Vagina (tissue), 2 donors: Measurements from ENCODE around the gene LCLAT1. TPM values are rescaled to one million over a fixed set of nuclear protein-coding genes. Genes with fewer than 3 reads are reported as not detected.

Experiments
- DNase-seq, 2 donors: peaks; one replicate each; pipeline ENCODE4 v3.0.0-alpha.2; 2017; ENCODE audit errors: extremely low spot score in 2 of 2
- H3K27ac ChIP-seq: fragments of 200-600 bp; sonication (generic); one replicate; pipeline ENCODE4 v1.5.1; 2019
- H3K27me3 ChIP-seq: fragments of 200-600 bp; sonication (generic); one replicate; pipeline ENCODE4 v1.5.1; 2019
- H3K36me3 ChIP-seq, 2 donors: fragments of 200-600 bp; sonication (generic); one replicate each; pipeline ENCODE4 v1.5.1; 2017 to 2019
- H3K4me1 ChIP-seq: fragments of 200-600 bp; sonication (generic); one replicate; pipeline ENCODE4 v1.5.1; 2019
- H3K4me3 ChIP-seq, 2 donors: fragments of 200-600 bp; sonication (generic); 1 replicate in 1 of 2; 2 replicates in 1 of 2; pipeline ENCODE4 v1.5.1; 2016 to 2019
- H3K9me3 ChIP-seq: fragments of 200-600 bp; sonication (generic); one replicate; pipeline ENCODE4 v1.5.1; 2019
- CTCF ChIP-seq, 3 experiments: fragments of 450-650 bp in 2 of 3; fragments of 200-600 bp in 1 of 3; sonication (generic) in 1 of 3; IDR thresholded peaks; one replicate each; pipeline ENCODE4 v1.5.1; 2017 to 2019; ENCODE audit warnings: antibody characterized with exemption in 3 of 3, mild to moderate bottlenecking in 2 of 3, moderate library complexity in 2 of 3
- POLR2A ChIP-seq, 2 donors: fragments of 450-650 bp; IDR thresholded peaks; one replicate each; pipeline ENCODE4 v1.6.1; 2017; ENCODE audit warnings: antibody characterized with exemption in 2 of 2, mild to moderate bottlenecking in 2 of 2, moderate library complexity in 2 of 2
- POLR2AphosphoS5 ChIP-seq, 2 donors: sonication (generic); formaldehyde crosslinking; IDR thresholded peaks; one replicate each; pipeline ENCODE4 v1.9.0; 2017; ENCODE audit warnings: antibody characterized with exemption in 2 of 2, mild to moderate bottlenecking in 2 of 2, low read depth in 1 of 2; ENCODE audit not compliant: insufficient read depth in 1 of 2
- intact Hi-C: fragments of 100-400 bp; cut with DNase I; formaldehyde crosslinking; loops from one replicate; pipeline ENCODE4 v1.15.1; 2023
- total RNA-seq: library from RNA; depleted of rRNA; stranded (reverse); fragments of >200 nt; gene quantifications from one replicate; pipeline ENCODE4 v1.2.3, GENCODE V29; 2016

LCLAT1 gene
- total RNA-seq, 1 donor from 2014 or later = 19.6 TPM

- H3K4me3 ChIP-seq = no peak overlapping the region
- H3K27me3 ChIP-seq = no peaks in the 10 kb centered on the region
- DNase-seq = no peak
- H3K9me3 ChIP-seq = no peaks in the 10 kb centered on the region
- intact Hi-C loops = no loop called here
- no peaks in the 10 kb centered on the region for H3K4me1 ChIP-seq
- TF ChIP-seq CTCF (IDR thresholded peaks at IDR 0.05) (no peak), POLR2AphosphoS5 (IDR thresholded peaks at IDR 0.05; ENCODE audit: insufficient read depth in 1 of 2, low read depth in 1 of 2) (no peak), POLR2A (IDR thresholded peaks at IDR 0.05) (no peak)
- no peak overlapping the region for H3K27ac ChIP-seq
- no peaks in the 10 kb centered on the region for H3K36me3 ChIP-seq
Observed at GRCh38 chr2:30582521-30582920, 135.5 kb downstream of the LCLAT1 start.

- no peaks in the 10 kb centered on the region for H3K4me1 ChIP-seq
- TF ChIP-seq POLR2A (IDR thresholded peaks at IDR 0.05) (no peak), POLR2AphosphoS5 (IDR thresholded peaks at IDR 0.05; ENCODE audit: insufficient read depth in 1 of 2, low read depth in 1 of 2) (no peak), CTCF (IDR thresholded peaks at IDR 0.05) (no peak)
- no peaks in the 10 kb centered on the region for H3K9me3 ChIP-seq
- H3K36me3 ChIP-seq = no peaks in the 10 kb centered on the region
- intact Hi-C loops = no loop called here
- no peak for DNase-seq
- no peaks in the 10 kb centered on the region for H3K27me3 ChIP-seq
- H3K27ac ChIP-seq = no peak overlapping the region
- H3K4me3 ChIP-seq = no peak overlapping the region
Observed at GRCh38 chr2:30583204-30583749, 136.2 kb downstream of the LCLAT1 start.

- Histone ChIP-seq H3K4me3 (no peak overlapping the region), H3K9me3 (no peaks in the 10 kb centered on the region), H3K27me3 (no peaks in the 10 kb centered on the region), H3K27ac (no peak overlapping the region), H3K36me3 (no peaks in the 10 kb centered on the region), H3K4me1 (no peaks in the 10 kb centered on the region)
- intact Hi-C loops = no loop called here
- no peak for DNase-seq
- TF ChIP-seq CTCF (IDR thresholded peaks at IDR 0.05) (no peak), POLR2AphosphoS5 (IDR thresholded peaks at IDR 0.05; ENCODE audit: insufficient read depth in 1 of 2, low read depth in 1 of 2) (no peak), POLR2A (IDR thresholded peaks at IDR 0.05) (no peak)
Observed at GRCh38 chr2:30584116-30584515, 137.1 kb downstream of the LCLAT1 start.

- TF ChIP-seq POLR2AphosphoS5 (IDR thresholded peaks at IDR 0.05; ENCODE audit: insufficient read depth in 1 of 2, low read depth in 1 of 2) (no peak), POLR2A (IDR thresholded peaks at IDR 0.05) (no peak), CTCF (IDR thresholded peaks at IDR 0.05) (no peak)
- Histone ChIP-seq H3K9me3 (no peaks in the 10 kb centered on the region), H3K4me3 (no peak overlapping the region), H3K27me3 (no peaks in the 10 kb centered on the region), H3K36me3 (no peaks in the 10 kb centered on the region), H3K4me1 (no peaks in the 10 kb centered on the region), H3K27ac (no peak overlapping the region)
- intact Hi-C loops = no loop called here
- DNase-seq = no peak
Observed at GRCh38 chr2:30588994-30589393, 141.9 kb downstream of the LCLAT1 start.

- no peak overlapping the region for H3K27ac ChIP-seq
- intact Hi-C loops = no loop called here
- TF ChIP-seq CTCF (IDR thresholded peaks at IDR 0.05) (no peak), POLR2AphosphoS5 (IDR thresholded peaks at IDR 0.05; ENCODE audit: insufficient read depth in 1 of 2, low read depth in 1 of 2) (no peak), POLR2A (IDR thresholded peaks at IDR 0.05) (no peak)
- no peaks in the 10 kb centered on the region for H3K36me3 ChIP-seq
- no peaks in the 10 kb centered on the region for H3K27me3 ChIP-seq
- no peak overlapping the region for H3K4me3 ChIP-seq
- DNase-seq = no peak
- no peaks in the 10 kb centered on the region for H3K4me1 ChIP-seq
- no peaks in the 10 kb centered on the region for H3K9me3 ChIP-seq
Observed at GRCh38 chr2:30590407-30590806, 143.4 kb downstream of the LCLAT1 start.
